Heart left ventricle (tissue), 16 donors: ENCODE data around the gene DMD. TPM values are rescaled to one million over a fixed set of nuclear protein-coding genes. Genes with fewer than 3 reads are reported as not detected.

Experiments
- ATAC-seq, 4 donors: fragments of 200-7000 bp; cut with Tn5 transposase; one replicate each; pipeline ENCODE4 v1.9.1; 2020 to 2022; ENCODE audit warnings: moderate library complexity in 4 of 4, mild to moderate bottlenecking in 3 of 4, moderate number of reproducible peaks in 1 of 4
- DNase-seq, 5 donors: peaks; one replicate each; pipeline ENCODE4 v3.0.0-alpha.2; 2020
- H3K27ac ChIP-seq, 12 donors: fragments of 200-600 bp; sonication (generic) in 4 of 12; one replicate each; pipeline versions ENCODE4 v1.5.0 to v1.8.0; 2016 to 2022; ENCODE audit warnings: mild to moderate bottlenecking in 2 of 12
- H3K27me3 ChIP-seq, 9 donors: fragments of 200-600 bp; sonication (generic) in 2 of 9; one replicate each; pipeline versions ENCODE4 v1.5.1 to v1.8.0; 2016 to 2022; ENCODE audit warnings: mild to moderate bottlenecking in 3 of 9
- H3K36me3 ChIP-seq, 9 donors: fragments of 200-600 bp; sonication (generic) in 2 of 9; one replicate each; pipeline versions ENCODE4 v1.5.0 to v1.8.0; 2018 to 2022; ENCODE audit warnings: mild to moderate bottlenecking in 2 of 9
- H3K4me1 ChIP-seq, 12 donors: fragments of 200-600 bp; sonication (generic) in 4 of 12; one replicate each; pipeline versions ENCODE4 v1.5.0 to v1.8.0; 2016 to 2022; ENCODE audit warnings: mild to moderate bottlenecking in 3 of 12
- H3K4me3 ChIP-seq, 12 donors: fragments of 200-600 bp; sonication (generic) in 4 of 12; one replicate each; pipeline versions ENCODE4 v1.5.0 to v1.8.0; 2017 to 2022; ENCODE audit warnings: mild to moderate bottlenecking in 9 of 12, moderate library complexity in 4 of 12
- H3K9me3 ChIP-seq, 12 donors: fragments of 200-600 bp; sonication (generic) in 4 of 12; one replicate each; pipeline versions ENCODE4 v1.5.0 to v1.8.0; 2016 to 2022; ENCODE audit warnings: mild to moderate bottlenecking in 1 of 12
- CTCF ChIP-seq, 12 donors: fragments of 200-600 bp; sonication (generic) in 4 of 12; IDR thresholded peaks; one replicate each; pipeline versions ENCODE4 v1.5.0 to v1.8.0; 2018 to 2022; ENCODE audit warnings: antibody characterized with exemption in 12 of 12, mild to moderate bottlenecking in 5 of 12
- POLR2A ChIP-seq, 2 donors: fragments of 450-650 bp; IDR thresholded peaks; one replicate each; pipeline ENCODE4 v1.6.1; 2017; ENCODE audit warnings: antibody characterized with exemption in 2 of 2, mild to moderate bottlenecking in 2 of 2, moderate library complexity in 2 of 2
- WGBS, 4 donors: extraction: QIAGEN DNeasy Blood & Tissue Kit in 2 of 4; methylation state at CpG; one replicate each; pipeline versions ENCODE4 v1.1.5 to v1.1.7; 2013 to 2018; 5-methylcytosine and 5-hydroxymethylcytosine counted together
- intact Hi-C, 10 donors: fragments of 100-400 bp; cut with DNase I; formaldehyde crosslinking; loops; one replicate each; pipeline versions ENCODE4 v1.11.1 to v1.14.2; 2022
- polyA plus RNA-seq, 2 donors: library from polyadenylated mRNA; stranded (reverse); fragments of 200-250 nt; gene quantifications; one replicate each; pipeline ENCODE4 v1.2.3, GENCODE V29; 2013
- total RNA-seq, 9 donors: library from RNA; depleted of rRNA in 2 of 9; stranded (reverse); fragments of >200 nt in 2 of 9; fragmentation: NEBNext Ultra II Directional in 3 of 9; extraction: Animal tissue kit (Norgen Biotek cat#: 25700) in 3 of 9; gene quantifications; one replicate each; pipeline versions ENCODE4 v1.1.0 to v1.2.4, GENCODE V29; 2016 to 2023
- donor health status: ischemic (EF 13 %, LVEDD 7.1; RV severe dilation, severe dysfunction).
- donor health status: healthy with polysubstance abuse.
- donor health status: DM: no; HTN: yes; CAD: no.
- donor health status: DM: no; HTN: no; CAD: no.
- donor health status: ischemic (EF 25% LVEDD 6.9; RV normal size, moderate dysfunction).
- donor health status: ischemic (EF 25% LVEDD 5.7; RV mildly dilated, moderate dysfunction).
- donor health status: healthy.
- donor health status: DM: yes; HTN: yes; CAD: no.
- donor health status: ischemic (EF 35%, LVEDD 5.7; RV mildly dilated, moderate dysfunction).
- donor health status: nonischemic (EF 11% LVEDD 7.7; RV severe dilation, severe dysfunction).
- donor health status: DM: yes; HTN: yes; CAD: no.
- donor health status: PGD.
- donor health status: ischemic (EF 29% LVEDD 5.4; RV normal size, mild dysfunction).
- donor health status: nonischemic (EF 23%, LVEDD 6.1; RV moderate dilation, normal function).

DMD gene
- total and polyA plus RNA-seq, 11 donors: 34.7 to 236 (median 162) TPM

GRCh38 chrX:33014086-33014485 lies 197.3 kb downstream of the DMD start:
- H3K36me3 ChIP-seq: peaks cover 0 to 3% (median 0%) of the 10 kb centered on the region in 9 donors
- H3K27ac ChIP-seq: no peak overlapping the region
- H3K27me3 ChIP-seq: peaks cover 0 to 5% (median 0%) of the 10 kb centered on the region in 9 donors
- no peaks in the 10 kb centered on the region for H3K9me3 ChIP-seq
- TF ChIP-seq POLR2A (IDR thresholded peaks at IDR 0.05): no peak
- TF ChIP-seq CTCF (IDR thresholded peaks at IDR 0.05): no peak
- no peak overlapping the region for H3K4me3 ChIP-seq
- intact Hi-C loops: no loop called here
- WGBS, 4 donors: 81 to 90% (median 85%) methylated on average over 3 of the region's 3 CpGs
- no peak for DNase-seq
- H3K4me1 ChIP-seq: no peaks in the 10 kb centered on the region
- no peak for ATAC-seq

GRCh38 chrX:33001107-33001506 lies 210.2 kb downstream of the DMD start:
- Histone ChIP-seq H3K9me3 (no peaks in the 10 kb centered on the region), H3K4me1 (no peaks in the 10 kb centered on the region), H3K4me3 (no peak overlapping the region), H3K27me3 (no peaks in the 10 kb centered on the region), H3K36me3 (no peaks in the 10 kb centered on the region), H3K27ac (no peak overlapping the region)
- intact Hi-C loops: no loop called here
- no peak for TF ChIP-seq POLR2A (IDR thresholded peaks at IDR 0.05)
- no peak for TF ChIP-seq CTCF (IDR thresholded peaks at IDR 0.05)
- ATAC-seq (no peak), DNase-seq (no peak)

GRCh38 chrX:32998776-32999175 lies 212.6 kb downstream of the DMD start:
- 84 to 91% (median 87%) methylated on average over 4 of the region's 4 CpGs for WGBS, 4 donors
- TF ChIP-seq POLR2A (IDR thresholded peaks at IDR 0.05) (no peak), CTCF (IDR thresholded peaks at IDR 0.05) (no peak)
- ATAC-seq (no peak), DNase-seq (no peak)
- H3K9me3 ChIP-seq: no peaks in the 10 kb centered on the region
- no peaks in the 10 kb centered on the region for H3K27me3 ChIP-seq
- intact Hi-C loops: no loop called here
- no peaks in the 10 kb centered on the region for H3K4me1 ChIP-seq
- H3K27ac ChIP-seq: no peak overlapping the region
- H3K36me3 ChIP-seq: no peaks in the 10 kb centered on the region
- H3K4me3 ChIP-seq: no peak overlapping the region

GRCh38 chrX:32995427-32995826 lies 215.9 kb downstream of the DMD start:
- Histone ChIP-seq H3K9me3 (no peaks in the 10 kb centered on the region), H3K4me3 (no peak overlapping the region), H3K4me1 (no peaks in the 10 kb centered on the region), H3K27me3 (no peaks in the 10 kb centered on the region), H3K27ac (peak overlapping the region in 1 of 12 donors; percentile 6), H3K36me3 (no peaks in the 10 kb centered on the region)
- ATAC-seq: peak in 3 of 4 donors; percentile 42 to 69 (median 58)
- 51 to 78% (median 56%) methylated on average over 3 of the region's 3 CpGs for whole genome bisulfite sequencing, 4 donors
- TF ChIP-seq POLR2A (IDR thresholded peaks at IDR 0.05) (no peak), CTCF (IDR thresholded peaks at IDR 0.05) (no peak)
- no peak for DNase-seq
- intact Hi-C loops: no loop called here
